GM12801 (cell line): ENCODE results near the gene VWDE.

Experiments used
- CTCF ChIP-seq: IDR thresholded peaks from one replicate; pipeline ENCODE4 v1.5.1; 2011; ENCODE audit warnings: control low read depth; ENCODE audit not compliant: insufficient read length; ENCODE audit errors: extremely low read depth

VWDE gene

DNA sequence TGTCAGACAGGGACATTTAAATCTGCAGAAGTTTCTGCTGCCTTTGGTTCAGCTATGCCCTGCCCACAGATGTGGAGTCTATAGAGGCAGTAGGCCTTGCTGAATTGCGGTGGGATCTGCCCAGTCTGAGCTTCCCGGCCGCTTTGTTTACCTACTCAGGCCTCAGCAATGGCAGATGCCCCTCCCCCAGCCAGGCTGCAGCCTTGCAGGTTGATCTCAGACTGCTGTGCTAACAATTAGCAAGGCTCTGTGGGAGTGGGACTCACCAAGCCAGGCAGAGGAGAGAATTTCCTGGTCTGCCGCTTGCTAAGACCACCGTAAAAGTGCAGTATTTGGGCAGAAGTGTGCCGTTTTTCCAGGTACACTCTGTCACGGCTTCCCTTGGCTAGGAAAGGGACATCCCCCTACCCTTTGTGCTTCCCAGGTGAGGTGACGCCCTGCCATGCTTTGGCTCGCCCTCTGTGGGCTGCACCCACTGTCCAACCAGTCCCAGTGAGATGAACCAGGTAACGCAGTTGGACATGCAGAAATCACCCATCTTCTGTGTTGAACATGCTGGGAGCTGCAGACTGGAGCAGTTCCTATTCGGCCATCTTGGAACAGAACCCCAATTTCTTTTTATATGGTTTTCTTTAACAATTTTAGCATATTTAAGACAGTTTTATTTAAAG is 28.4 kb upstream of the VWDE start:
- no peak for TF ChIP-seq CTCF

GRCh38 chr7:12425311-12425710 is 21.6 kb upstream of the VWDE start:
- no peak for TF ChIP-seq CTCF

DNA sequence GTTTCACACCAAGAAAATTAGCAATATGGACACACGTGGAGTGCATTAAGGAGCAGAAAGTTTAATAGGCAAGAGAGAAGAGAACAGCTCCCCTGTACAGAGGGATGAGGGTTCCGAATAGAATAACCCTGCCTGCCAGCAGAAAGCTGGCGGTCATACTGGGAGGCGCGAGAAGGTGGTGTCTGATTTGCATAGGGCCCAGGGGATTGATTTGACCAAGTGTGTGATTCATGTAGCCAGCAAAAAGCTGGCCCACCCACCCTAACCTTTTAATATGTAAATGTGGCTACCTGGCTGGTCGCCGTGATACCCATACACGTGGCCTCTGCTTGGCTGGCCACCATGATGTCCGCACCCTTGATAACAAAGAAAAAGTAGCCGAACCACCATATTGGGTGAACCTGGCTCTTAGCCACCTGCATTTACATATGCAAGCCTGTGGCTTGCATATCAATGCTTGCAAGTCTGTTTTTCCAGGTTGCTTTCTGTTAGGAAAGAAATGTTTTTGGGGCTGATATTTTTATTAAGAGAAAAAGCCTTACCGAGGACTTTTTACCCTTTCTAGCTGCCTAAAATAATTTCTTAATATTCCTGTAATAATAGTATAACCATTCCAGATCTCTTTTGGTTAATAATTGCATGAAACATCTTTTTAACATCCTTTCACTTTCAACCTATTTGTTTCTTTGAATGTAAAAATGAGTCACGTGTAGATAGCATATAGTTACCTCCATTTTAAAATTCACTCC is 20.5 kb upstream of the VWDE start:
- TF ChIP-seq CTCF = no peak

DNA sequence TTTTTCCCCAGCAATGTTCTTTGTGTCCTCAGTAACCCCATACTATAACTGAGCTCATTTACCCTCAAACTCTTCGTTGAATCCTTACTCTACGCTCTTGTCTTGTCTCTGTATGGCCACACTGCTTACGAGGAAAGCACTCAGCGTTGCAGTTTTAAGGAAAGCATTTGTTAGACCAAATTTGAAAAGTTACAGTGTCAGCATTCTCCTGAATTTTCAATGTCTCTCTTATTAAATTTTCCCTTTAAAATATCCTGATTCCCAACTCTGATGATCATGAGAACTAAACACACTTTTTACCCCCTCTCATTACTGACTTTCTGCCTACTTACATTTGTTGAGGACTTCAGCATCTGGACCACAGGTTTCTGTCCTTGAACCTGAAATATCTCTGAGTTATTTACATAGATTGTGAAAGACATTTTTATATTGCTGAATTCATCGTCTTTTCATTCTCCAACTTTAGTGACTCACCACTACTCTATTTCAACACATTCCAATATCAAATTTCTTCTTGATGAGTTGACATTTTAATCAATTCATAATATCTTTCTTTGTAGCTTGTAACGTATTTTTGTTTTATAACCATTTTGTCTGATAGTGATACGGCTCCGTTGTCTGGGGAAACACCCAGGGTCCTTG is 19.8 kb upstream of the VWDE start:
- no peak for TF ChIP-seq CTCF

DNA sequence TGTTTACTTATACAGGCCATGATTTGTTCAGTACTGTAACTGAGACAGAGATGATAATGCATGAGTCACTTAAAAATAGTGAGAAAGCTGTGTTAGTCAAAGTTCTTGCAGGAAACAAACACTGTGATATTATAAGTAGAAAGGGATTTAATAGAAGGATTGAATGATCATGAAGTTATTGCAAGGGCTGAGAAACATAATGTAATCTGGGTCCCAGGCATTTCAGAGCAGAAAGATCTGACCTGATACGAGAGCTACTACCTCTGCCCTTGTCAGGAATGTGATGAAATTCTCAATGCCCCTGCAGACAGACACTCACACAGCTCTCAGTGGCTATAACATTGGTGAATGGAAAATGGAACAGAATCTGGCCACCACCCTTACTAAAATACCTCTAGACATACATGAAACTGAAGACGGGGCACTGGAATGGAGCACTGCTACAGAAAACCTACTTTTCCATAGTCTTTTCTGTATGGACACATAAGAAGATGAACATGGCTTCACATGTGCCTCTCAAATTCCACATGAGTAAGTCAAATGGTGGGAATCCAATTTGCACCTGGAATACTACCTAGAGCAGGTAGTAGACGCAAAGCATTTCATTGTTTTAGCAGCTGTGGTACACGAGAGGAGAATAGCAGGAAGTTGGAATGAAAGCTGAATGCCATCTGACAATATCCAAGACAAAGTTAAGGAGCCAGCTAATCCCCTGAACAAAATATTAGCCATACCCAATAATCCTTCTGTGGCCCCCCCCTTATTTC is 19.1 kb upstream of the VWDE start:
- TF ChIP-seq CTCF = no peak

DNA sequence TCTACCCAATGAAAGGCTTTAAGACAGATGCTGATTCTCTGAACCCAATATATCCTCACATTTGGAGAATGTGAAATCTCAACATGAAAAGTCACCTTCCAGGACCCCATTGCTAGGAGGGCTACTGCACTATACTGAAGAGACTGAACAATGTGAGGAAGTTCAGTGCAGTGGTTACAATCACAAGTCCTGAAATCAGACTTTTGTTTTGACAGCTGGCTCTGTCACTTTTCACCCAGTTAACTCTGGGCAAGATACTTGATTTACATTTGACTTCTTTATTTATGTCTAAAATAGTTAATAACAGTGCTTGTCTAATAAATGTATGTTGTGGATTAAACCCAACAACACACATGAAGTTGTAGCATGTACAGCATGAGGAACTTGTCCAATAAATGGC is 14.8 kb upstream of the VWDE start:
- no peak for TF ChIP-seq CTCF

GRCh38 chr7:12415072-12415471 is 11.4 kb upstream of the VWDE start:
- no peak for TF ChIP-seq CTCF
